GM21367 (cell line): Measurements from ENCODE around the gene TYR.
"Not testable (repeated sequence)": the region's sequence is repeated elsewhere in the genome, so short reads cannot be mapped to it uniquely, and the experiment has no call there.

Experiments used
- ATAC-seq: cut with Tn5 transposase; IDR thresholded peaks from one replicate; pipeline ENCODE4 v1.9.1; 2021; ENCODE audit not compliant: unreplicated experiment

TYR gene

GRCh38 chr11:89342880-89343572 lies 165.4 kb downstream of the TYR start:
- not testable (repeated sequence) for ATAC-seq
